Measurements from ENCODE around the gene PMEPA1.

The PMEPA1 gene

GRCh38 chr20:57738053-57738452 is 28.2 kb upstream of the PMEPA1 start:
- no peak overlapping the region for H3K4me3 ChIP-seq (ENCODE audit: low read depth, low read length)

GRCh38 chr20:57737349-57737748 is 27.5 kb upstream of the PMEPA1 start:
- H3K4me3 ChIP-seq (ENCODE audit: low read depth, low read length) = no peak overlapping the region
- DNase-seq (ENCODE audit: low read depth) = no peak

More at GRCh38 chr20:57738053-57738452, 28.2 kb upstream of the PMEPA1 start:
- DNase-seq (ENCODE audit: low read depth) = no peak

GRCh38 chr20:57736738-57737347 is 27.0 kb upstream of the PMEPA1 start:
- DNase-seq (ENCODE audit: low read depth) = no peak

GRCh38 chr20:57735831-57736737 is 26.3 kb upstream of the PMEPA1 start:
- H3K4me3 ChIP-seq (ENCODE audit: low read depth, low read length) = no peak overlapping the region
- DNase-seq (ENCODE audit: low read depth) = no peak

More at GRCh38 chr20:57736738-57737347, 27.0 kb upstream of the PMEPA1 start:
- no peak overlapping the region for H3K4me3 ChIP-seq (ENCODE audit: low read depth, low read length)

GRCh38 chr20:57734754-57735153 is 24.9 kb upstream of the PMEPA1 start:
- no peak for DNase-seq (ENCODE audit: low read depth)
- no peak overlapping the region for H3K4me3 ChIP-seq (ENCODE audit: low read depth, low read length)

- H3K4me3 ChIP-seq (ENCODE audit: low read depth, low read length) = no peak overlapping the region
- DNase-seq (ENCODE audit: low read depth) = no peak
Measured at GRCh38 chr20:57732226-57732625, 22.4 kb upstream of the PMEPA1 start.

GRCh38 chr20:57728762-57729161 is 18.9 kb upstream of the PMEPA1 start:
- DNase-seq (ENCODE audit: low read depth) = no peak
- no peak overlapping the region for H3K4me3 ChIP-seq (ENCODE audit: low read depth, low read length)

GRCh38 chr20:57727863-57728262 is 18.0 kb upstream of the PMEPA1 start:
- no peak for DNase-seq (ENCODE audit: low read depth)
- H3K4me3 ChIP-seq (ENCODE audit: low read depth, low read length) = no peak overlapping the region

GRCh38 chr20:57725636-57726035 is 15.8 kb upstream of the PMEPA1 start:
- no peak for DNase-seq (ENCODE audit: low read depth)
- H3K4me3 ChIP-seq (ENCODE audit: low read depth, low read length) = no peak overlapping the region

- no peak for DNase-seq (ENCODE audit: low read depth)
- H3K4me3 ChIP-seq (ENCODE audit: low read depth, low read length) = no peak overlapping the region
Measured at GRCh38 chr20:57724610-57725405, 15.0 kb upstream of the PMEPA1 start.

GRCh38 chr20:57723816-57724215 is 14.0 kb upstream of the PMEPA1 start:
- DNase-seq (ENCODE audit: low read depth) = no peak
- H3K4me3 ChIP-seq (ENCODE audit: low read depth, low read length) = no peak overlapping the region

GRCh38 chr20:57719951-57720350 is 10.1 kb upstream of the PMEPA1 start:
- no peak for DNase-seq (ENCODE audit: low read depth)
- H3K4me3 ChIP-seq (ENCODE audit: low read depth, low read length) = no peak overlapping the region

- DNase-seq (ENCODE audit: low read depth) = peak; percentile 91
- H3K4me3 ChIP-seq (ENCODE audit: low read depth, low read length) = peak overlapping the region; percentile 48
Measured at GRCh38 chr20:57718490-57719009, 8.7 kb upstream of the PMEPA1 start.

GRCh38 chr20:57717797-57718196 is 8.0 kb upstream of the PMEPA1 start:
- no peak for DNase-seq (ENCODE audit: low read depth)
- no peak overlapping the region for H3K4me3 ChIP-seq (ENCODE audit: low read depth, low read length)

GRCh38 chr20:57716901-57717300 is 7.1 kb upstream of the PMEPA1 start:
- H3K4me3 ChIP-seq (ENCODE audit: low read depth, low read length) = no peak overlapping the region
- DNase-seq (ENCODE audit: low read depth) = no peak

GRCh38 chr20:57716202-57716601 is 6.4 kb upstream of the PMEPA1 start:
- no peak overlapping the region for H3K4me3 ChIP-seq (ENCODE audit: low read depth, low read length)
- no peak for DNase-seq (ENCODE audit: low read depth)

GRCh38 chr20:57715268-57715904 is 5.6 kb upstream of the PMEPA1 start:
- no peak overlapping the region for H3K4me3 ChIP-seq (ENCODE audit: low read depth, low read length)
- DNase-seq (ENCODE audit: low read depth) = no peak

GRCh38 chr20:57714409-57715267 is 4.8 kb upstream of the PMEPA1 start:
- no peak overlapping the region for H3K4me3 ChIP-seq (ENCODE audit: low read depth, low read length)
- DNase-seq (ENCODE audit: low read depth) = no peak
